Spleen (tissue), 11 donors: ENCODE results near the gene SLC5A12. TPM values are rescaled to one million over a fixed set of nuclear protein-coding genes. Genes with fewer than 3 reads are reported as not detected.

Source experiments
- DNase-seq: peaks from one replicate; pipeline ENCODE4 v3.0.0-alpha.2; 2020
- H3K27ac ChIP-seq, 8 donors: fragments of 200-600 bp; sonication (generic) in 7 of 8; 1 replicate in 4 of 8; 2 replicates in 4 of 8; pipeline versions ENCODE4 v1.5.0 to v1.8.0; 2016 to 2021; ENCODE audit warnings: inconsistent platforms in 4 of 8, mild to moderate bottlenecking in 4 of 8, moderate library complexity in 1 of 8
- H3K27me3 ChIP-seq, 7 donors: fragments of 200-600 bp; sonication (generic) in 6 of 7; replicated peaks in 1 of 7; 1 replicate in 4 of 7; 2 replicates in 3 of 7; pipeline versions ENCODE4 v1.5.0 to v1.8.0; 2016 to 2021; ENCODE audit warnings: inconsistent platforms in 3 of 7, mild to moderate bottlenecking in 1 of 7
- H3K36me3 ChIP-seq, 6 donors: fragments of 200-600 bp; sonication (generic) in 5 of 6; 1 replicate in 4 of 6; 2 replicates in 2 of 6; pipeline versions ENCODE4 v1.5.0 to v1.8.0; 2016 to 2021; ENCODE audit warnings: inconsistent platforms in 2 of 6
- H3K4me1 ChIP-seq, 6 donors: fragments of 200-600 bp; sonication (generic) in 5 of 6; 1 replicate in 3 of 6; 2 replicates in 3 of 6; pipeline versions ENCODE4 v1.5.0 to v1.8.0; 2016 to 2021; ENCODE audit warnings: inconsistent platforms in 3 of 6
- H3K4me3 ChIP-seq, 8 donors: fragments of 200-600 bp; sonication (generic) in 7 of 8; 1 replicate in 4 of 8; 2 replicates in 4 of 8; pipeline versions ENCODE4 v1.5.0 to v1.8.0; 2016 to 2021; ENCODE audit warnings: inconsistent platforms in 4 of 8, mild to moderate bottlenecking in 4 of 8, moderate library complexity in 2 of 8
- H3K9me3 ChIP-seq, 8 donors: fragments of 200-600 bp; sonication (generic) in 7 of 8; 1 replicate in 4 of 8; 2 replicates in 4 of 8; pipeline versions ENCODE4 v1.5.0 to v1.8.0; 2016 to 2021; ENCODE audit warnings: inconsistent platforms in 4 of 8
- POLR2A ChIP-seq, 3 donors: fragments of 450-650 bp; IDR thresholded peaks; one replicate each; pipeline ENCODE4 v1.5.1; 2017; ENCODE audit warnings: antibody characterized with exemption in 3 of 3, mild to moderate bottlenecking in 1 of 3
- POLR2AphosphoS5 ChIP-seq, 3 donors: sonication (generic); formaldehyde crosslinking; IDR thresholded peaks; one replicate each; pipeline ENCODE4 v1.5.1; 2017; ENCODE audit warnings: antibody characterized with exemption in 3 of 3
- WGBS, 5 donors: extraction: QIAGEN DNeasy Blood & Tissue Kit in 3 of 5; methylation state at CpG; one replicate each; pipeline versions ENCODE4 v1.1.5 to v1.1.7; 2013 to 2018; 5-methylcytosine and 5-hydroxymethylcytosine counted together
- intact Hi-C: fragments of 100-400 bp; cut with DNase I; formaldehyde crosslinking; loops from one replicate; pipeline ENCODE4 v1.15.0; 2023; ENCODE audit warnings: low total_unique reads
- polyA plus RNA-seq, 3 donors: library from polyadenylated mRNA; stranded (reverse); fragments of 200-250 nt; gene quantifications; one replicate each; pipeline ENCODE4 v1.2.1, GENCODE V29; 2013
- total RNA-seq, 7 donors: library from RNA; depleted of rRNA in 3 of 7; stranded (reverse); fragments of >200 nt in 3 of 7; fragmentation: NEBNext Ultra II Directional in 4 of 7; extraction: Animal tissue kit (Norgen Biotek cat#: 25700) in 4 of 7; gene quantifications; one replicate each; pipeline versions ENCODE4 v1.1.0 to v1.2.1, GENCODE V29; 2016 to 2021
- TF ChIP-seq, protein P1 (sequence below), 11 experiments: fragments of 200-600 bp in 7 of 11; fragments of 450-650 bp in 4 of 11; sonication (generic) in 4 of 11; IDR thresholded peaks in 8 of 11; conservative IDR thresholded peaks in 3 of 11; 1 replicate in 7 of 11; 2 replicates in 4 of 11; pipeline versions ENCODE4 v1.4.0 to v1.8.0; 2016 to 2021; ENCODE audit warnings: antibody characterized with exemption in 11 of 11, inconsistent platforms in 4 of 11, mild to moderate bottlenecking in 1 of 11
- donor health status: healthy with polysubstance abuse.
- donor health status: DM: no; HTN: no; CAD: no; lungs with moderate emphysema.
- donor health status: DM: no; HTN: no; CAD: no.
- donor health status: Bipolar disorder and iron deficiency.
- donor health status: healthy.
- donor health status: DM: no; HTN: no; CAD: no.
- donor health status: DM: yes; HTN: yes; CAD: no.

Gene SLC5A12
- total and polyA plus RNA-seq, 10 donors = 0.05 to 1.3 (median 0.54) TPM; not detected in 3

DNA sequence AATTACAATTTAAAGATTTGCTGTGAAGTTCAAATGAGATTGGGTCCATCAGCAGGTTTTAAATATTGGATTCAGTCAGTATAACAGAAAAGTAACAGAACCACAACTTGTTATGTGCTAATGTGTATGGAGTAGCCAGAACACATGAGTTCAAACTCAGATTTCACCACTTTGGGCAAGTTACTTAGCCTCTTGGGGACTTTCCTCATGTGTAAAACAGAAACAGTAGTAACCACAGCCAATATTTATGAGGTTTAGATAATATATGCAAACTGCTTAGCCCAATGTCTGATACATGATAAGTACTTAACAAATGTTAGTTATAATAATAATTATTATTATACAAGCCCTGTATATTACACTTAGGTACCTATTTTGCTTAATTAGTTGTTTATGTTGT is 21.8 kb upstream of the SLC5A12 start:
- Histone ChIP-seq H3K27me3 (no peaks in the 10 kb centered on the region), H3K27ac (no peak overlapping the region), H3K9me3 (no peaks in the 10 kb centered on the region), H3K36me3 (no peaks in the 10 kb centered on the region), H3K4me3 (no peak overlapping the region), H3K4me1 (no peaks in the 10 kb centered on the region)
- TF ChIP-seq POLR2AphosphoS5 (IDR thresholded peaks at IDR 0.05) (no peak), POLR2A (IDR thresholded peaks at IDR 0.05) (no peak)
- TF ChIP-seq, protein P1, sequence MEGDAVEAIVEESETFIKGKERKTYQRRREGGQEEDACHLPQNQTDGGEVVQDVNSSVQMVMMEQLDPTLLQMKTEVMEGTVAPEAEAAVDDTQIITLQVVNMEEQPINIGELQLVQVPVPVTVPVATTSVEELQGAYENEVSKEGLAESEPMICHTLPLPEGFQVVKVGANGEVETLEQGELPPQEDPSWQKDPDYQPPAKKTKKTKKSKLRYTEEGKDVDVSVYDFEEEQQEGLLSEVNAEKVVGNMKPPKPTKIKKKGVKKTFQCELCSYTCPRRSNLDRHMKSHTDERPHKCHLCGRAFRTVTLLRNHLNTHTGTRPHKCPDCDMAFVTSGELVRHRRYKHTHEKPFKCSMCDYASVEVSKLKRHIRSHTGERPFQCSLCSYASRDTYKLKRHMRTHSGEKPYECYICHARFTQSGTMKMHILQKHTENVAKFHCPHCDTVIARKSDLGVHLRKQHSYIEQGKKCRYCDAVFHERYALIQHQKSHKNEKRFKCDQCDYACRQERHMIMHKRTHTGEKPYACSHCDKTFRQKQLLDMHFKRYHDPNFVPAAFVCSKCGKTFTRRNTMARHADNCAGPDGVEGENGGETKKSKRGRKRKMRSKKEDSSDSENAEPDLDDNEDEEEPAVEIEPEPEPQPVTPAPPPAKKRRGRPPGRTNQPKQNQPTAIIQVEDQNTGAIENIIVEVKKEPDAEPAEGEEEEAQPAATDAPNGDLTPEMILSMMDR (IDR thresholded peaks at IDR 0.05 in 8 of 11, conservative IDR thresholded peaks at IDR 0.05 in 3 of 11) = no peak
- intact Hi-C loops = no loop called here
- DNase-seq = no peak

DNA sequence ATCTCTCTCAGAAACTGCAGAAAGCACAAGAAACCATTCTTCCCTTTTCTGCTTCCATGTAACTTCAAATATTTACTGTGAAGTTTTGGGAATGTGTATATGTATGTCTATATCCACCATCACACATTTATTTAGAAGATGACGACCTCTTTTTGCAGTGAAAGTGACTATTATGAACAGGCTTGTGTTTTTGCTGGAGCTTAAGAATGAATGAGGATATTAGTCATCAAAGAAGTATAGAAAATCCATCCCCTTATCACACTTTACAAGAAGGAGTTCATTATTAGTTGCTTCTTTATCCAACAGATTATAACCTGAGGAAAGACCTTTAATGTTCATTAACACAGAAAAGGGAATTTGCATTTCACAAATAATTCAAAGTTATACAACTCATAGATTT is 21.1 kb upstream of the SLC5A12 start:
- no peaks in the 10 kb centered on the region for H3K27me3 ChIP-seq
- H3K4me3 ChIP-seq = no peak overlapping the region
- TF ChIP-seq POLR2A (IDR thresholded peaks at IDR 0.05) = no peak
- TF ChIP-seq, protein P1 (IDR thresholded peaks at IDR 0.05 in 8 of 11, conservative IDR thresholded peaks at IDR 0.05 in 3 of 11) = no peak
- TF ChIP-seq POLR2AphosphoS5 (IDR thresholded peaks at IDR 0.05) = no peak
- H3K27ac ChIP-seq = no peak overlapping the region
- intact Hi-C loops = no loop called here
- H3K4me1 ChIP-seq = no peaks in the 10 kb centered on the region
- H3K9me3 ChIP-seq = no peaks in the 10 kb centered on the region
- 0 to 85% (median 66%) methylated on average over 1 of the region's 1 CpG for WGBS, 5 donors
- no peak for DNase-seq
- H3K36me3 ChIP-seq = no peaks in the 10 kb centered on the region

DNA sequence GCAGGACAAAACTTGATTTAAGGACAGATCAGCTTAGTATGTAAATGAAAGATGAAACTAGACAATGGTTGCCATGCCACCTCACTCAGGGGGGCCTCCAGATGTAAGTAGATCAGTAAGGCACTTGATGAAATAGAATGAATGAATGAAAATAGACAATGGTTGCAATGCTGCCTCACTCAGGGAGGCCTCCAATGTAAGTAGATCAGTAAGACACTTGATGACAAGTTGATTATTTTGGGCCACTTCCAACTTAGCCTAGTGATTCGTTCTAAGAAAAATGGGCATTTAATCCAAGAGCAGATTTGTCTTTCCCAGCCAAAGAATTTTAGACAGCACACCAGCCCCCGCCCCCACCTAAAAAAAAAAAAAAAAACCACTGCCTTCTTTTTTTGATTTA is 19.2 kb upstream of the SLC5A12 start:
- Histone ChIP-seq H3K4me1 (no peaks in the 10 kb centered on the region), H3K27me3 (no peaks in the 10 kb centered on the region), H3K4me3 (no peak overlapping the region), H3K27ac (no peak overlapping the region), H3K36me3 (no peaks in the 10 kb centered on the region), H3K9me3 (no peaks in the 10 kb centered on the region)
- TF ChIP-seq POLR2AphosphoS5 (IDR thresholded peaks at IDR 0.05) (no peak), POLR2A (IDR thresholded peaks at IDR 0.05) (no peak)
- TF ChIP-seq, protein P1 (IDR thresholded peaks at IDR 0.05 in 8 of 11, conservative IDR thresholded peaks at IDR 0.05 in 3 of 11) = no peak
- intact Hi-C loops = no loop called here
- DNase-seq = no peak
- 46 to 83% (median 68%) methylated on average over 2 of the region's 2 CpGs for WGBS, 5 donors

DNA sequence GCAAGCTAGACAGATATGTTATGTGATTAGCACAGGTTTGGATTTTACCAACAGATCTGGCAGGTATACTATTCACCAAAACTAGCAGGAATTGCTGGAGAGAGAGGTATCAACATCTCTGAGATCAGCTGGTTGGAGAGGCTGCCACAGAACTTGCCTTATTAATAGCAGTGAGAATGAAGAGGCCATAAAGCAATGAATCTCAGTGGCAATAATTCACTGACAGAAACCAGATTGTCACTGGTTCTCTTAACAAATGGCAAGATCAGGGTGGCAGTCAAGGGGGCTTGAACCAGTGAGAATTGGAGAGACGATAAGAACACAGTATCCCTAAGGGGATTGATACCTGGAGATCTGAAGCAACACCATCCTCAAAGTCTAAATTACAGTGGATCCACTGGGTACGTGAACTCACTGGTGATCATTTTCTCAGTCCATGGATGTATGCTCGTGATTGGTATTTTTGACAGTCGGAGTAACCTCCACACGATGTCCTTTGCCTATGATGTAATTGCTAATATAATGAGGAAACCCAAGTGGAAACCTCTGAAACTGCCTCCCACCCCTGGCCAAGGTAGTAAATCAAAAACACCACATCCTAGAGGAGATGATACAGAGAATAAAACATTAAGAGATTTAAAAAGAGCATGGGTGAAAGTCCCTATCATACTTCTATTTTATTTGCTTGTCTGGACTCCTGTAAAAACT is 17.7 kb upstream of the SLC5A12 start:
- 74 to 92% (median 90%) methylated on average over 5 of the region's 5 CpGs for WGBS, 5 donors

More for the DNA sequence above, 17.7 kb upstream of the SLC5A12 start:
- intact Hi-C loops = no loop called here
- Histone ChIP-seq H3K27ac (no peak overlapping the region), H3K36me3 (no peaks in the 10 kb centered on the region), H3K27me3 (no peaks in the 10 kb centered on the region), H3K4me3 (no peak overlapping the region), H3K4me1 (no peaks in the 10 kb centered on the region), H3K9me3 (peaks cover 0 to 7% (median 0%) of the 10 kb centered on the region in 8 donors)
- TF ChIP-seq, protein P1 (IDR thresholded peaks at IDR 0.05 in 8 of 11, conservative IDR thresholded peaks at IDR 0.05 in 3 of 11) = no peak
- no peak for TF ChIP-seq POLR2A (IDR thresholded peaks at IDR 0.05)
- no peak for TF ChIP-seq POLR2AphosphoS5 (IDR thresholded peaks at IDR 0.05)
- no peak for DNase-seq
